Type B pancreatic cell (in vitro differentiated cells): ENCODE results near the gene LRRC8B. TPM values are rescaled to one million over a fixed set of nuclear protein-coding genes. Genes with fewer than 3 reads are reported as not detected.
A peak's percentile ranks its signal among the peaks of the same experiment; 100 is the strongest.
"Not testable (repeated sequence)": the region's sequence is repeated elsewhere in the genome, so short reads cannot be mapped to it uniquely, and the experiment has no call there.

Experiments
- DNase-seq: peaks from one replicate; pipeline ENCODE4 v3.0.0; 2021; ENCODE audit warnings: mixed read lengths; ENCODE audit not compliant: unreplicated experiment; ENCODE audit errors: extremely low spot score
- H3K27ac Mint-ChIP-seq: 2 replicates; pipeline ENCODE4 v1.8.0; 2021; ENCODE audit warnings: mild to moderate bottlenecking, mixed read lengths
- H3K27me3 Mint-ChIP-seq: 2 replicates; pipeline ENCODE4 v1.8.0; 2021; ENCODE audit warnings: mixed read lengths
- H3K36me3 Mint-ChIP-seq: 2 replicates; pipeline ENCODE4 v1.8.0; 2021; ENCODE audit warnings: mixed read lengths
- H3K4me1 Mint-ChIP-seq: one replicate; pipeline ENCODE4 v1.8.0; 2021; ENCODE audit warnings: mixed read lengths; ENCODE audit not compliant: unreplicated experiment
- H3K4me3 Mint-ChIP-seq: 2 replicates; pipeline ENCODE4 v1.8.0; 2021; ENCODE audit warnings: mild to moderate bottlenecking, mixed read lengths
- H3K9me3 Mint-ChIP-seq: 2 replicates; pipeline ENCODE4 v1.8.0; 2021; ENCODE audit warnings: mixed read lengths
- total RNA-seq: library from RNA; stranded (reverse); gene quantifications from 2 replicates; pipeline ENCODE4 v1.2.1, GENCODE V29; 2021; ENCODE audit warnings: low replicate concordance
- TF ChIP-seq, protein P1 (sequence below): fragments of 200-600 bp; sonication (generic); conservative IDR thresholded peaks from 2 replicates; pipeline ENCODE4 v1.5.0; 2021; ENCODE audit warnings: antibody characterized with exemption, mild to moderate bottlenecking

The LRRC8B gene
- total RNA-seq, 1 donor from 2014 or later, result 12.2 TPM

DNA sequence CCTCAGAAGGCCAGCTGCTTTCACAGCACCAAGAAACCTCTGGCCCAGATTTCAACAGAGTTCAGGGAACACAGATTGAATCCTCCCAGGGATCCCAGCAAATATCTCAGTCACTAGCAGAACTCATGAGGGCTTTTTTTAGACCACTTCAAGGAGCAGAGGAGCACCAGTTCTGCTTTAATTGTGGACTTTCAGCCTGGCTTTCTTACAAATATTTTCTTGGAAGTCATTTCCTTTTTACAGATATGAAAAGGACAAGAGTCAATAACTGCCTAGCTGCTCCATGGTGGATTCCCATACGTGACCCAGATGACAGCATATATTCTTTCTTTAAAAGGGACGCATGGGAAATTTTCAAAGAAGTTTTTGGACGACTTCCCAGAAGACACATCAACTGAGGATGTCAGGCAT is 6.4 kb upstream of the LRRC8B start:
- Mint-ChIP-seq H3K27me3 (no peaks in the 10 kb centered on the region), H3K27ac (no peak overlapping the region), H3K4me1 (no peaks in the 10 kb centered on the region), H3K9me3 (no peaks in the 10 kb centered on the region), H3K4me3 (no peak overlapping the region), H3K36me3 (no peaks in the 10 kb centered on the region)
- no peak for DNase-seq
- TF ChIP-seq, protein P1, sequence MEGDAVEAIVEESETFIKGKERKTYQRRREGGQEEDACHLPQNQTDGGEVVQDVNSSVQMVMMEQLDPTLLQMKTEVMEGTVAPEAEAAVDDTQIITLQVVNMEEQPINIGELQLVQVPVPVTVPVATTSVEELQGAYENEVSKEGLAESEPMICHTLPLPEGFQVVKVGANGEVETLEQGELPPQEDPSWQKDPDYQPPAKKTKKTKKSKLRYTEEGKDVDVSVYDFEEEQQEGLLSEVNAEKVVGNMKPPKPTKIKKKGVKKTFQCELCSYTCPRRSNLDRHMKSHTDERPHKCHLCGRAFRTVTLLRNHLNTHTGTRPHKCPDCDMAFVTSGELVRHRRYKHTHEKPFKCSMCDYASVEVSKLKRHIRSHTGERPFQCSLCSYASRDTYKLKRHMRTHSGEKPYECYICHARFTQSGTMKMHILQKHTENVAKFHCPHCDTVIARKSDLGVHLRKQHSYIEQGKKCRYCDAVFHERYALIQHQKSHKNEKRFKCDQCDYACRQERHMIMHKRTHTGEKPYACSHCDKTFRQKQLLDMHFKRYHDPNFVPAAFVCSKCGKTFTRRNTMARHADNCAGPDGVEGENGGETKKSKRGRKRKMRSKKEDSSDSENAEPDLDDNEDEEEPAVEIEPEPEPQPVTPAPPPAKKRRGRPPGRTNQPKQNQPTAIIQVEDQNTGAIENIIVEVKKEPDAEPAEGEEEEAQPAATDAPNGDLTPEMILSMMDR, result no peak

DNA sequence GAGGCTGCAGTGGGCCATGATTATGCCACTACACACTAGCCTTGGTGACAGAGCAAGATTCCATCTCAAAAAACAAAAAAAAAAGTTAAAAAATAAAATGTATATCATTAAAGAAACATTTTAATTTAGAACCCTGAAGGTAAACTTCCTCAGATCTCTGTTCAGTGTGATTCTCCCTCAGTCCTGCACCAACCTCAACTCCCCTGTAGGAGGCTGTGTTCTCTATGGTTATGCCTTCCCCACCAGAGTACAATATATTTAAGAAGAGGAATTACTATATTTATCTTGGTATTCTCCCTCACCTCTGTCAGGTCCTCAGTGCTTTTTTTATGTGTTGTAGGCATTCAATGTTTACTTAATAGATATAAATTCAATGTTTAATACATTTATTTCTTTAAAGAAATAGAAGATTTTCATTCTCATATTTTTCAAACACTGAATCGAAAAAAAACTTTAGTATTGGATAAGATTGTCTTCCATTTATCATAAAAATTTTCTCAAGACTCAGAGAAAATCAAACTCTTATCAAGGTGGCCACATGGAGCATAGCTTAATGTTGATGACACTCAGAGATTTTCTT is 4.8 kb upstream of the LRRC8B start:
- H3K27me3 Mint-ChIP-seq, result no peaks in the 10 kb centered on the region
- peaks cover 6% of the 10 kb centered on the region for H3K4me1 Mint-ChIP-seq
- no peak overlapping the region for H3K4me3 Mint-ChIP-seq
- TF ChIP-seq, protein P1, result peak; percentile 73
- H3K9me3 Mint-ChIP-seq, result no peaks in the 10 kb centered on the region
- H3K27ac Mint-ChIP-seq, result no peak overlapping the region
- DNase-seq, result no peak
- H3K36me3 Mint-ChIP-seq, result no peaks in the 10 kb centered on the region

DNA sequence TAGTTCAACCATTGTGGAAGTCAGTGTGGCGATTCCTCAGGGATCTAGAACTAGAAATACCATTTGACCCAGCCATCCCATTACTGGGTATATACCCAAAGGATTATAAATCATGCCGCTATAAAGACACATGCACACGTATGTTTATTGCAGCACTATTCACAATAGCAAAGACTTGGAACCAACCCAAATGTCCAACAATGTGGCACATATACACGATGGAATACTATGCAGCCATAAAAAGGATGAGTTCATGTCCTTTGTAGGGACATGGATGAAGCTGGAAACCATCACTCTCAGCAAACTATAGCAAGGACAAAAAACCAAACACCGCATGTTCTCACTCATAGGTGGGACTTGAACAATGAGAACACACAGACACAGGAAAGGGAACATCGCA is 2.7 kb upstream of the LRRC8B start:
- not testable (repeated sequence) for H3K4me3 Mint-ChIP-seq, H3K27me3 Mint-ChIP-seq, H3K9me3 Mint-ChIP-seq, H3K27ac Mint-ChIP-seq, DNase-seq, H3K36me3 Mint-ChIP-seq
- peaks cover 15% of the 10 kb centered on the region for H3K4me1 Mint-ChIP-seq

DNA sequence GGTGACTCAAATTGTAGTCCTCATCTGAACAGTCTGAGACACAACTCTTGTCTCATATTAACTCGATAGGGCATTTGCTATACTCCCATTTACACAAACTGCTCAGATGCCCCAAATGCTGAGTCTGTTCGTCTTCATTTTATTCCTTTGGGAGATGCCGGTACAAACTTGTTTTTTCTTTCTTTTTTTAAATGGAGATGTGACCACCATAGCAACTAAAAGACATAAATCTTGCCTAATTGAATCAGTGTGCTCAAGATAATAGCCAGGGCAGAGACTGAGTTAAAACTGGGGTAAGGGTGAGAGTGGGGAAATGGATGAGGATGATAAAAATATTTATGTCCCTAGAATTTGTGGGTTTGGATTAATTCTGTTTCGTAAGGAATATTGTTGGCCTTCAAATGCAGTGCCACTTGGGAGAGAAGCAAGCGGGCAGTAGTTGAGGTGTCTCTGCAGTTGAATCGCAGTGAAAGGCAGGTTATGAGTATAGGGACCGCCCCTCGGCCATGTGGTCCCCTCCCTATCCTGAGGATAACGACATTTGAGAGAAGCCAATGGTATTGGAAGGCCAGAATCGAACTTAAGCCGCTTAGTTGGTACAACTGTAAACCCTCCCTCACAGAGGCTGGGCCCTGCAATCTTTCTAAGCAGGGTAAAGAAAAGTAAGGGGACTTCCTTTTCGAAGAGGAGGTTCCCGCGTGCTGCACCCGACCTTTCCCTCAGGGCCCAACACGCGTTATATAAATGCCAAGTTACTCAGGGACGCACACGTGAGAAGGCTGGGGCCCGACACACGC is 859 bp upstream of the LRRC8B start:
- H3K4me1 Mint-ChIP-seq, result peaks cover 15% of the 10 kb centered on the region
- H3K9me3 Mint-ChIP-seq, result no peaks in the 10 kb centered on the region
- TF ChIP-seq, protein P1, result no peak
- DNase-seq, result no peak
- no peaks in the 10 kb centered on the region for H3K36me3 Mint-ChIP-seq
- H3K27ac Mint-ChIP-seq, result peak overlapping the region; percentile 86
- H3K27me3 Mint-ChIP-seq, result no peaks in the 10 kb centered on the region
- H3K4me3 Mint-ChIP-seq, result peak overlapping the region; percentile 90

DNA sequence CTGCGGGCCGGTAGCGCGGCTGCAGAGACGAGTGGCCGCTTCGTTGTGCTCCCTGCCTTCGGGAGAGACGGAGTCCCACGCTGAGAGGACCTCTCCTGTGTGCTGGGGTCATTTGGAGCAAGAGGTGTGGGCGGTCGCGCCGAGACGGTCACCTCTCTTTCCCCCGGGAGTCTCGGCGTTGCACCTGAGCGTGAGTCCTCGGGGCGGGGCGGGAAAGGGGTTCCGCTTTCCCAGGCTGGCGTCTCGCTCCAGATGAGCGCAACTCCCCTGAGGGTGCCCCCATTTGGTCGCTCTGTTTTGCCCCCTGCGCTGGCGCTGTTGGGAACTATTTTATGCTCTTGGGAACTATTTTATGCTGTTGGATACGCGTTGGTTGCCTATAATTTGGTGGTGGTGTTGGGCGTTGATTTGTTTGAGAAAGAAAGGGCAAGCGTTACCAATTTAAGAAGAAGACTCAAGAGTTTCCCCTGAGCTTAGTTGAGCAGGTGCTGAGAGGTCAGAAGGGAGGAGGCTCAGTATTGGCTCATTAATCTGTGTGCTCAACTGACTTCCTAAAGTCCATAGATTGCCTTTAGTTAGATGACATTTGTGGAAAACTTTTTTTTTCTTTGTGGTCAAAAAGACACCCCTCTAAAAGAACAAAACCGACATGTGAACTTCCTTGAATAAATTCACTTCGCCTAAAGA is 683 bp downstream of the LRRC8B start:
- no peaks in the 10 kb centered on the region for H3K27me3 Mint-ChIP-seq
- peak; percentile 69 for DNase-seq

More for the DNA sequence above, 683 bp downstream of the LRRC8B start:
- peaks cover 15% of the 10 kb centered on the region for H3K4me1 Mint-ChIP-seq
- TF ChIP-seq, protein P1, result no peak
- no peaks in the 10 kb centered on the region for H3K36me3 Mint-ChIP-seq
- H3K4me3 Mint-ChIP-seq, result peak overlapping the region; percentile 90
- H3K27ac Mint-ChIP-seq, result peak overlapping the region; percentile 83
- H3K9me3 Mint-ChIP-seq, result no peaks in the 10 kb centered on the region
